Measurements from ENCODE around the gene RBFOX2. TPM values are rescaled to one million over a fixed set of nuclear protein-coding genes. Genes with fewer than 3 reads are reported as not detected.
"Not testable (repeated sequence)": the region's sequence is repeated elsewhere in the genome, so short reads cannot be mapped to it uniquely, and the experiment has no call there.

The RBFOX2 gene
- total RNA-seq, 4 donors from 2014 or later = 46.6 to 82.7 (median 62.1) TPM

GRCh38 chr22:36027579-36027934 is 1.1 kb downstream of the RBFOX2 start:
- no peaks in the 10 kb centered on the region for H3K9me3 ChIP-seq
- no peak for TF ChIP-seq POLR2AphosphoS5 (IDR thresholded peaks at IDR 0.05)
- no peak for TF ChIP-seq CTCF (IDR thresholded peaks at IDR 0.05)
- TF ChIP-seq POLR2A (IDR thresholded peaks at IDR 0.05) = no peak
- H3K36me3 ChIP-seq = no peaks in the 10 kb centered on the region
- H3K27ac ChIP-seq = peak overlapping the region; percentile 94
- WGBS = 1% methylated on average over 7 of the region's 7 CpGs
- DNase-seq (ENCODE audit: low spot score in 2 of 2) = peak in 1 of 2 donors; percentile 69
- peak overlapping the region; percentile 84 for H3K4me3 ChIP-seq
- H3K27me3 ChIP-seq = no peaks in the 10 kb centered on the region
- H3K4me1 ChIP-seq = peaks cover 27% of the 10 kb centered on the region

- TF ChIP-seq EP300 (IDR thresholded peaks at IDR 0.05) = no peak
- TF ChIP-seq POLR2A (IDR thresholded peaks at IDR 0.05) = no peak
- TF ChIP-seq CTCF (IDR thresholded peaks at IDR 0.05) = no peak
- TF ChIP-seq POLR2AphosphoS5 (IDR thresholded peaks at IDR 0.05) = no peak
- no peak for DNase-seq (ENCODE audit: low spot score in 2 of 2)
- H3K9me3 ChIP-seq = no peaks in the 10 kb centered on the region
- H3K36me3 ChIP-seq = no peaks in the 10 kb centered on the region
- H3K4me3 ChIP-seq = peak overlapping the region; percentile 84
- H3K27ac ChIP-seq = no peak overlapping the region
- H3K27me3 ChIP-seq = no peaks in the 10 kb centered on the region
- peaks cover 35% of the 10 kb centered on the region for H3K4me1 ChIP-seq
Measured at GRCh38 chr22:36026741-36027140, 1.9 kb downstream of the RBFOX2 start.

- Histone ChIP-seq H3K36me3 (no peaks in the 10 kb centered on the region), H3K4me1 (peaks cover 42% of the 10 kb centered on the region), H3K9me3 (no peaks in the 10 kb centered on the region), H3K27ac (no peak overlapping the region), H3K27me3 (no peaks in the 10 kb centered on the region), H3K4me3 (no peak overlapping the region)
- no peak for DNase-seq (ENCODE audit: low spot score in 2 of 2)
- no peak for TF ChIP-seq POLR2AphosphoS5 (IDR thresholded peaks at IDR 0.05)
- no peak for TF ChIP-seq EP300 (IDR thresholded peaks at IDR 0.05)
- TF ChIP-seq POLR2A (IDR thresholded peaks at IDR 0.05) = no peak
- no peak for TF ChIP-seq CTCF (IDR thresholded peaks at IDR 0.05)
Measured at GRCh38 chr22:36022697-36023096, 5.9 kb downstream of the RBFOX2 start.

GRCh38 chr22:36022162-36022561 is 6.5 kb downstream of the RBFOX2 start:
- DNase-seq (ENCODE audit: low spot score in 2 of 2) = no peak
- H3K4me3 ChIP-seq = no peak overlapping the region
- H3K9me3 ChIP-seq = no peaks in the 10 kb centered on the region
- H3K4me1 ChIP-seq = peaks cover 43% of the 10 kb centered on the region
- H3K27me3 ChIP-seq = no peaks in the 10 kb centered on the region
- WGBS = 31% methylated on average over 1 of the region's 1 CpG
- H3K27ac ChIP-seq = no peak overlapping the region
- H3K36me3 ChIP-seq = no peaks in the 10 kb centered on the region
- TF ChIP-seq CTCF (IDR thresholded peaks at IDR 0.05) (no peak), EP300 (IDR thresholded peaks at IDR 0.05) (no peak), POLR2AphosphoS5 (IDR thresholded peaks at IDR 0.05) (no peak), POLR2A (IDR thresholded peaks at IDR 0.05) (no peak)

- Histone ChIP-seq H3K9me3 (no peaks in the 10 kb centered on the region), H3K27me3 (no peaks in the 10 kb centered on the region), H3K27ac (peak overlapping the region; percentile 34), H3K36me3 (no peaks in the 10 kb centered on the region), H3K4me3 (no peak overlapping the region), H3K4me1 (peaks cover 44% of the 10 kb centered on the region)
- 70% methylated on average over 2 of the region's 2 CpGs for WGBS
- no peak for DNase-seq (ENCODE audit: low spot score in 2 of 2)
- TF ChIP-seq POLR2AphosphoS5 (IDR thresholded peaks at IDR 0.05) = no peak
- TF ChIP-seq POLR2A (IDR thresholded peaks at IDR 0.05) = no peak
- TF ChIP-seq CTCF (IDR thresholded peaks at IDR 0.05) = no peak
- no peak for TF ChIP-seq EP300 (IDR thresholded peaks at IDR 0.05)
Measured at GRCh38 chr22:36021606-36022153, 6.9 kb downstream of the RBFOX2 start.

- not testable (repeated sequence) for H3K9me3 ChIP-seq; DNase-seq (ENCODE audit: low spot score in 2 of 2); H3K27me3 ChIP-seq; H3K4me3 ChIP-seq; H3K36me3 ChIP-seq; H3K27ac ChIP-seq
- H3K4me1 ChIP-seq = peaks cover 44% of the 10 kb centered on the region
- WGBS = 95% methylated on average over 3 of the region's 3 CpGs
Measured at GRCh38 chr22:36020865-36021264, 7.8 kb downstream of the RBFOX2 start.
